ENCODE measurements around the gene MELTF. TPM values are rescaled to one million over a fixed set of nuclear protein-coding genes. Genes with fewer than 3 reads are reported as not detected.

The MELTF gene
- total and polyA plus RNA-seq, 3 donors from 2014 or later, result 5.7 to 14.7 (median 11.1) TPM

GRCh38 chr3:197027151-197027895 lies 2.3 kb downstream of the MELTF start:
- H3K4me3 ChIP-seq, result no peak overlapping the region
- intact Hi-C loops (cut with DNase I; ENCODE audit: low total_unique reads), result no loop called here
- TF ChIP-seq CTCF (IDR thresholded peaks at IDR 0.05) (no peak), POLR2A (IDR thresholded peaks at IDR 0.05) (no peak)
- DNase-seq, result no peak
- H3K27me3 ChIP-seq, result no peaks in the 10 kb centered on the region
- 87 to 93% methylated on average over 8 to 29 of the region's 29 CpGs for WGBS, 2 donors
- no peaks in the 10 kb centered on the region for H3K9me3 ChIP-seq
- H3K27ac ChIP-seq, result no peak overlapping the region
- H3K4me1 ChIP-seq, result peaks cover 9% of the 10 kb centered on the region
- H3K36me3 ChIP-seq (ENCODE audit: low read depth, missing control alignments), result no peaks in the 10 kb centered on the region

- H3K36me3 ChIP-seq (ENCODE audit: low read depth, missing control alignments), result no peaks in the 10 kb centered on the region
- H3K27me3 ChIP-seq, result no peaks in the 10 kb centered on the region
- peaks cover 9% of the 10 kb centered on the region for H3K4me1 ChIP-seq
- TF ChIP-seq POLR2A (IDR thresholded peaks at IDR 0.05) (no peak), CTCF (IDR thresholded peaks at IDR 0.05) (no peak)
- H3K27ac ChIP-seq, result no peak overlapping the region
- WGBS, 2 donors, result 86 to 98% methylated on average over 5 to 9 of the region's 9 CpGs
- no peak for DNase-seq
- intact Hi-C loops (cut with DNase I; ENCODE audit: low total_unique reads), result no loop called here
- no peaks in the 10 kb centered on the region for H3K9me3 ChIP-seq
- no peak overlapping the region for H3K4me3 ChIP-seq
These were observed 3.1 kb downstream of the MELTF start for GRCh38 chr3:197026481-197026866.

GRCh38 chr3:197025736-197026480 lies 3.7 kb downstream of the MELTF start:
- Histone ChIP-seq H3K27me3 (no peaks in the 10 kb centered on the region), H3K4me3 (no peak overlapping the region), H3K27ac (no peak overlapping the region), H3K36me3 (ENCODE audit: low read depth, missing control alignments) (no peaks in the 10 kb centered on the region), H3K4me1 (peaks cover 9% of the 10 kb centered on the region), H3K9me3 (no peaks in the 10 kb centered on the region)
- intact Hi-C loops (cut with DNase I; ENCODE audit: low total_unique reads), result no loop called here
- WGBS, 2 donors, result 92 to 94% methylated on average over 7 to 20 of the region's 21 CpGs
- DNase-seq, result no peak
- TF ChIP-seq POLR2A (IDR thresholded peaks at IDR 0.05), result no peak
- TF ChIP-seq CTCF (IDR thresholded peaks at IDR 0.05), result no peak

- Histone ChIP-seq H3K4me1 (peaks cover 9% of the 10 kb centered on the region), H3K27ac (no peak overlapping the region), H3K36me3 (ENCODE audit: low read depth, missing control alignments) (no peaks in the 10 kb centered on the region), H3K27me3 (no peaks in the 10 kb centered on the region), H3K4me3 (no peak overlapping the region), H3K9me3 (no peaks in the 10 kb centered on the region)
- TF ChIP-seq POLR2A (IDR thresholded peaks at IDR 0.05) (no peak), CTCF (IDR thresholded peaks at IDR 0.05) (no peak)
- no peak for DNase-seq
- intact Hi-C loops (cut with DNase I; ENCODE audit: low total_unique reads), result no loop called here
- 94 to 95% methylated on average over 27 to 28 of the region's 28 CpGs for WGBS, 2 donors
These were observed 4.5 kb downstream of the MELTF start for GRCh38 chr3:197024881-197025735.

Measured in testis (tissue), 3 donors.